8988T (cell line): Measurements from ENCODE around the gene NR2F1-AS1.

Source experiments
- DNase-seq: peaks from one replicate; pipeline ENCODE4 v3.0.0; 2011

The NR2F1-AS1 gene

DNA sequence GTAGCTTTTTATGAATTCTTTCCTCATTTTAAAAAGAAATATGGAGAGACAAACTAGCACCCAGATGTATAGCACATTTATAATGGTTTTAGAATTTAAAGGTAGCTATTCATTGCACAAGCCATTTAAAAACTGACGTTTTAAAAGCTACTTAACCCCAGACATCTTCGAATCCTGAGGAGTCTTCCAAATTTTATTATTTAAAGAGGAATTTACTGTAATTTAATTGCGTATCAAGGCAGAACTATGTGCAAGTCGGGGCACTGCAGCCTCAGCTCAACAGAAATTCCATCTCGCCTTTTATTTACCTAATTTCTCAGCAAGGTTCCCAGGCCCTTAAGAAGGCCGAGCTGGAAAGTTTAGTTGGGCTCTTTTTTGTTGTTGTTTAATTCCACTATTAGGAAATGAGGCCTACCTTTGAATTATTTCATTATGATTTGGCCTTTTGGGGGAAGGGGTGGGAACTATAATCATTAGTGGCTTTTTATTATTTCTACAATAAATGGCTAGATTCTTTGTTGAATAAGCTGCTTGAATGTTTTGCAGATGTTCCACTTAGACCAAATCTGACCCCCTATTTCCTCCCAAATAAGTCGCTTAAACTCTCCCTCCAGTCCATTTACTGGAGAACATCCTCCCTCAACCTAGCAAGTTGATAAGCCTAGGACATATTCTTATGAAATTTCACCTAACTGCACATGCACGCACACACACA, 22.2 kb upstream of the NR2F1-AS1 start:
- no peak for DNase-seq

DNA sequence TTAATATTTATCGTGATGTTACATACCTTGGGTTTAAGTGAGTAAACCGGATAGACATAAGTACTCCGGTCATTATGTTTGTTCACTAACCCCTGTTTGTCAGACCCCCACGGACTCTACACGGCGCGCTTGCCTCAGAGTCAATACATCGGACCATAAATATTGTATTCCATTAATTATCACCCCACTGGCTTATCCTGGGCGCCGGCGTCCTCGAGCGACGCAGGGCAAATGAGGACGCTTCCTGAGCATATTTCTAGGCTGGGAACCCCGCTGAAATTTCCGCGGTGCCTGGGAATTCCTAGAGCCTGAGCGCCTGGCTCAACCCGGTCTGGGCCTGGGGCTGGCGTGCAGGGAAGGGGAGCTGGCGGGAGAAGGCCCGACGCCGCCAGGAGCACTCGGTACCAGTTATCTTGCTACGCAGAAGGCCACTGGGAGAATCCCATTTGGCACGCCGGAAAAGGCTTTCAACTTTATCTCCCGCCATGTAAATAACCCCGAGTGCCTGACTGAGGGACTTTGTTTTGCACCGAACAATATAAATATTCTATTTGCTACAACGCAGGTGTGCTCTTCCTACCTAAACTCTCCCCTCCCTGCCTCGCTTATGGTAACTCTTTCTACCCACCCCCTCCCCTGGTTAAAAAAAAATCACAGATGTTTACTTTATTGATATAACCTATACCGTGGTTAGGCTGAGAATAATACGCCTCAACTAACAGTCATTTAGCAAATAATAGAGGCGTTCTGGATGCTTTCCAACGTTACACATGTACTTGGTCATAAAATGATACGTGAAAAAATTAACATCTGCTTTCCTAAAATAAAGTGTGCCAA, 21.4 kb upstream of the NR2F1-AS1 start:
- no peak for DNase-seq

DNA sequence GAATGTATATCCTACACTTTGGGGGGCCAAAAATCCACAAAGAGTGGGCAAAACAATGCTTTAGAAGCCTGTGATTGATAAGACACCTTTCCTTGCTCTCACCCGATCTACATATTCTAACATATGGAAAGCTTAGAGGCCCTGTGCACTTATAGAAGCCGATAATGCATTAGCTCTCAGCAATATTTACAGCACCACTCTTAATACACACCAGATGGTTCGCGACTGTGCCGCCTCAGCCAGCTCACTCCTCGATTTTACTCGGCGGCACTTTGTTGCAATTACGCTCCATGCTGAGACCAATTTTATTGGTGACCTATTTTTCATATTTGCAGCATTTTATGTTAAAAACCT, 20.8 kb upstream of the NR2F1-AS1 start:
- no peak for DNase-seq

DNA sequence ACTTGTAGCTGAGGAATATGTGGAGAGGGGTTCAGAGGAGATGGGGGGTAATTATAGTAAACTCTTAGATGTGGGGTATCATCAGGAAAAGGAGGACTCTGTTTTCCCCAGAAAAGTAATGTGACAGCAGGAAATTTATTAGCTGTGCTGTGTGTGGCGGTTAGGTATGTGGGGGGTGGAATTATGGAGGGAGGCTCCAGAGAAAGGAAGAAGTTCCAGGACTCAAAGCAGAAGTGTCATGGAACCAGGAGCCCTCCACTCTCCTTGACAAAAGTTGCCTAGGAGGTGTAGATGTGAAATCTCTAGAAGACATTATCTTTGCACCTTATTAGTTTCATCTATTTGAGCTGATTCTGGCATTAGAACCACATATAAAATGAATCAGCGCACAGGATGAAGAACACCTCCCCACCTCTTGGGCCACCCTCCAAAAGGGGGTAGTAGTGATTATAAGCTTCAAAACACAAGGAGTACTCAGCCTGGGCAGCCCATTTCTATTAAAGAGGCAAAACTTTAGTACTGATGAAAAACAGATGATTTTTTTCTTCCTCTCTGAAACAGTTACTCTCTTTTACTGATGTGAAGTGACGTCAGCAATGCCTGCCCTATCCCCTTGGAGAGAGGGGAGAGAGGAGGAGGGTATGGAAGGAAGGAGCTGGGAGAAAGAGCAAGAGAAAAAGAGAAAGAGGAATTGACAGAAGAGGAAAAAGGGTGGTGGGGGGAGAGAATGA, 20.2 kb upstream of the NR2F1-AS1 start:
- DNase-seq = no peak

DNA sequence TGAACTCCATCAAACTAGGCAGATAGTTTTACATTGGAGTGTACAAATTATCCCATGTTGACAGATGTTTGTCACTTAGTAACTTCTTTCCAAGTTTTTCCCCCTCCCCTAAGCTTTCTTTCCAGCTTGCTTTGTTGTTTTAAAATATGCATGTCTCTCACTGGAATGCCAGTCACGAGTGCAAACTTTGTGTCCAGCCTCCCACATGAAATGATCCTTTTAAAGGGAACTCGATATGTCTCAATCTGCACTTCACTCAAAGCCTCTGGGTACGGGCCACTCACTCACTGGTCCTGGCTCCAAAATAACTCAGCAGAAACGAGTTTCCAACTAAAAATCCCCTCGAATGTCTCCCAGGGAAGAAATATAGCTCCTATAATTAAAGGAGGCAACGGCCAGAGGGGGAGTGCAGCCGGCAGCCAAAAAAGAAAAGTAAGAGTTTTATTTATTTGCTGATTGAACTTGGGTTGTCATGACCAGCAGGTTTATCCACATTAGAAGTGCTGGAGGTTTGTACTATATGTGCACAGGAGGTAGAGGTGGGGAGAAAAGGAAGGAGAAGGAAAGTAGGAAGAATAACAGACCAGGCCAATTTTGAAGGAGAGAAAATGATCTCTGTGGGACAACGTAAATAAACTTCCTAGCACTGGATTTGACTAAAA, 19.5 kb upstream of the NR2F1-AS1 start:
- no peak for DNase-seq

DNA sequence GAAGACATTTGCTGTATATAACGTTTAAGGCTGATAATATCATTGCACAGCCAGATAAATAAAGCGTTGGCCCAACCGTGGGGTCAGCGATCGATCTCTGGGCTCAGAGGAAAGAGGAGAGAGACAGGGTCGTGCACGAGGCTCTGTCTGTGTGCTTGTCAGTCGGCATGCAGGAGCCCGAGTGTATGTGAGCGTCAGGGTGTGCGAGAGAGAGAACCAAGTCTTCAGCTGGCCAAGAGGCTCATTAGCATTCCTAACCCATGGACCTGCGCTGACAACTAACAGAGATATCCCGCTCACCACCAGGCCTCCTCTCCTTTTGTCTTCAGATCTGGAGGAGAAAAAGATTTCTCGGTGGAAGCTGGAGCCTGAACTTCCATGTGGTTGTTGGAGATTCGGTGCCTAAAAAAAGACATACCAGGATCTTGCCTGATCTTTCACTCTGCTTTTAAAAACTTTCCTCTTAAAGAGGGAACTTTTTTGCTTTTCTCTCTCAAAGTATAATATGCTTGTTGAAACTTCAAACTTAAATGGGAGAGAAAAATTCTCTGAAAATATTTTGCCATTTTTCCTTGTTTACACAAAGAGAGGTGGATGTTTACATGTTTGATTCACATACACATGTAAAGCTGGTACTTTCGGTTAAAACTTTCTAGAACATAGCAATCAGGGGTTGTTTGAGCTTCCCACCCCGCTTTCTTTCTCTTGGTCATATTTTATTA, 18.5 kb upstream of the NR2F1-AS1 start:
- DNase-seq = no peak

DNA sequence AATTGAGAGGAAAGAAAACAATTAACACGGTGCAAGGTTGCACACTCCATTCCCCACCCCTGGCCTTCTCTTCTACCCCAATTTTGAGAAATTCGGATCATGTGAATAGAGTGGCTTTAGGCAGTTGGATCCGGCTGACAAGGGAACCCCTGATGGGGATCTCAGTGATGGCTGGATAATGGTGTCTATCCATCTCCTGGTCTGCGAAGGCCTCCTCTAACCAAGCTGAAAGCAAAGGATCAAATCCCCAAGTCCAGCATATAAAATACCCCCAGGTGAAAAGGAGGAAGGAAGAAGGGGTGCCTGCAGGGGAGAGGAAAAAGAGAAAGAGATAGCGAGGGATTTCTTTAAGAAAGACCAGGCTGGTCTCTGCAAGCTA, 18.0 kb upstream of the NR2F1-AS1 start:
- no peak for DNase-seq

DNA sequence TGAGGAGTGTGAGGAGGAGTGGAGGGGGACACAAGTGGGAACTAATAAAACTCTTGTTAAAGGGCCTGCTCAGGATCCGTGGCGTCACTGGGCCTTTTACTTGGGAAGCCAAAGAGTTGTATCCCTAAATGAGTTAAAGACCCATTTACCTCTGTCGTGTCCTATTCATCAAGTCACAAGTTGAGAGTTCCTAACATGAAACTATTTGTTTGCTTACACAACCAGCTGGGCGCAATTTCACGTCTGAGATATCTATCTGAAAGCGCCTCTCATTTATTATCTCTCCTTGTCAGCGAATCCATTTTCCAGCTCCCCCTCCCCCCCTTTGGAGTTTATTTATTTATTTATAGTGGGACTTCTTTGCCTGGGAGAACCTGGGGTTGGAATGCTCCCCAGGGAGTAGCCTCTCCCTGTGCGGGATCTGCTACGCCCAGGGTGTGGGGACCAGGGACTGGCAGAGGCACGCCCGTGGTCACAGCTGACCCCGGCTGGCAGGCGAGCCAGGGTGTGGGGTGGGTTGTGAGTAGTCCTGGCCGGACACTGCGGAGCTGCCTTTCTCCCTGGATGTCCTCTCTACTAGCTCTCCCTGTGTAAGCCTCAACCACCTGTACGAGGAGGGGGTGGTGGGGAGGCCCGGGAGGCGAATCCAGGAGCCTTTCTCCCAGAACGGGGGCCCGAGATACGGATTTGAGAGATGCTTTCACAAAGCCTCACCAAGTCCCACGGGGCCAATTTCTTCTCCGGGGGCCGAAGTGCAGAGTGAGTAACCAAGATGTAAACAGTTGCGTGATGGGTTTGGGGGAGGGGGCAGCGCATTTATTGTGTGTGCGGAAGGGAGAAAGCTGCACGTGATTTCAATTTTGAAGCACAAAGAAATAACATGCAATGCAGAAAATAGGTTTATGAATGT, 17.3 kb upstream of the NR2F1-AS1 start:
- DNase-seq = no peak

DNA sequence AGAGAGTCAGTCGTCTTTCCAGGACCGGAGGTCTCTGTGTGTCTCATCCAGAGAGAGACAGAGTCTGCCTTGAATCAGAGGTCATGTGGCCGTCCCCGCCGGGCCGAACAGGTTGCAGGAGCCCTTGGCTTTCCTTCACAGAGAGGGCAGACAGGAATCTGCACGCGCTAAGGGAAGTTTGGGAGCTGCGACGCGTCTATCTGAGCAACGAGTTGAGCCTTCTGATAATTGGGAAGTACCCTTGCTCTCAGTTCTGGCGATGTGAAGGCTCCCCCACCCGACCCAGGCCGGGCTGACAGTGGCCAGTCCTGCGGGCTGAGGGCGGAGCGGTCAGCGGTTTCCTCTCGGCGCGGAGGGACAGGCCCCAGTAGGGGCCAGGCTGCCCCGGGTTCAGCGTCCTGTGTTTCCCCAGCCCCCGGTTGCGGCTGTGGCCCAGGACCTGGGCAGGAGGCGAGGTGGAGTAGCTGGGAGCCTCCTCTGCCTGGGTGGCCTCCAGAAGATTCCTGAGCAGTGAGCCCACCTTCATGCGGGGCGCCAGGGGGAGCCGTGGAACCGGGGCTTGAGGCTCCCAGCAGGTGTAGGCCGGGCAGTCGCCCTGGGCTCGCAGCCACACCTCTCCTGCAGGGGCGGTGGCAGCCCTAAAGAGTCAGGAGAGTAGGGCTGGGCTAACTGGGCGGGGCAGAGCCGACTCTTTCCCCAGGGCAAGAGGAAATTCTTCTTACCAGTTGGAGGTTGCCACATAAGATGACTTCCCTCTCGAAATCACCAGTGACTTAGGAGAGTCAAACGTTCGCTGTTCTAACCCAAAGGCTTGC, 15.9 kb upstream of the NR2F1-AS1 start:
- peak; percentile 48 for DNase-seq

DNA sequence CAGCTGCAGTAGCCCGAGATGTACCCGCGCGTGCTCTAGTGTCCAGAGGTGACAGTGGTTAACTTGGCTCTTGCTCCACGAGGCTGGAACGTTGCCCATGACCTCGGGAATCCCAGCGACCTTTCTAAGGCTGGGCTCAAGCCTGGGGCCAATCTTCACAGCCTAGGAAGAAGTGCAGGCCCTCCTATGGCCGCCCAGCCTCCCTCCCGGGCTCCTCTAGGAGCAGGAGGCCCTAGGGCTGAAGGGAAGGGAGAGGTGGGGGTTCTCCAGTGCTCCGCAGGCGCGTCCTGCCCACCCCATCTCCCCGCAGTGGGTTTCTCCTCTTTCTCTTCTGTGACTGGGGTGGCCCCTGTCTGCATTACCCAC, 15.3 kb upstream of the NR2F1-AS1 start:
- DNase-seq = no peak

DNA sequence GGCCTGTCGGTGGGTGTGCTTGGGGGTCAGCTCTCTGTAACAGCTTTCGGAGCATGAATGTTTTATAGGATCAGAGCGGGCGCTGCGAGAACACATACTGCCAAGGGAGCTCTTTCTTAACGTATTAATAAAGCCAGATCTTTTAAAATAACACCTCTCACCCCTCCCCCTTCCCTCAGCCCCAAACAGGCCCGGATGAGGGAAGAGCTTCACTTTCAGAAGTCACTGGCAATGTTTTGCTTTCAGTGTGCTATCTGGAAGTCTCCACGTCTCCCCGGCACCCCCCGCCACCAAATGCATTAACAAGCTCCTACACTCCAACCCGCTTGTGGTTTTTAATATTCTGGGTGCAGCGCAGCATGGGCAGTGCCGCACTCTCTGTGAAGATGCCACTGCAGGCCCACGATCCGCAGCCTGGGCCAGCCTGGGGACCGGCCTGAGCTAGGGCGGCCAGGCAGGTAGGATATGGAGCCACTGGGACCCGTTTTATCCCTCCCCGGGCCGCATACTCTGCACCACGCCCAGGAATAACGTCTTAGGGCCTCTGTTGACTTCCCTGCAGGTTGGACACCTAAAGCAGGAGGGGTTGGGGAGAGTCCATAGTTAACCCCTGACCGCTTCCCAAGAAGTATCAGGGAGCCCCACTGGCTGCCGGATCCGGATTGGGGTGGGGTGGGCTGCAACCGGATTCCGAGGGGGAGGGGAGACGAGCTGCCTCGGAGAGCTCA, 14.6 kb upstream of the NR2F1-AS1 start:
- DNase-seq = no peak

DNA sequence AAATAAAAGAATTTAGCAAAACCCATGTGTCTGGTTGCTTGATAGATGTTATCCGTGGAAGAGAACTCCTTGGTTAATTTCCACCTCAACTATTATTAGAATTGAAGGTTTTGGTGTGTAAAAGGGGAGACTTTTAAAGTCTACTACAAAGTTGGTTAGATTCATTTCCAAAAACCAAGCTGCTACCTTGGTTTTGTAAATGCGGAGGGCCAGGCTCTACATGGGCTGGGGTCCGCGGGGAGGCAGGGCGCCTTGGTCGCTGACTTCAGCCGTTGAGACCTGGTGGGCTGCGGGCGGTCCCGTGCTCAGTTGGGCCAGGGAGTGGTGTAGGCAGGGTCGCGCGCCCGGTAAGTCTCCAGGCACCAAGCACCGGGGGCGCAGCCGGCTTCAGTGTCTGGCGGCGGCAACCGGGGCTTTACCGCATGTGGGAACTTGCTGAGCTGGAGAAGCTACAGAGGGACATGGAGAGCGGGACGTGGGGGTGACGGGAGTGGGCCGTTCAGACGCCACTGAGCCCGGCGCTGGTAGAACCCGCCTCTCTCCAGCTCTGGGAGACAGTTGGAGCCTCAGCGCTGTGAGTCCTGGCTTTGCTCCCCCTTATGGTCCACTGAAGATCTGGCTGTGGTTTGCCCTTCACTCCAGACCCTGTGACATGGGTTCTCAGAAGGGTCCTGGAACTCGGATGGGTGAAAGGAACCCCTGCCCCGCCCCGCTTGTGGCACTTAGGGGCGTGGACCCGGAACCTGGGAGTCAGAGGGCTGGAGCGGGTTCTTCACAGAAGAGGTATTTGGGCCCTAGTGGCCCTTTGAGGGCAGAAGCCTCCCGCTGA, 13.8 kb upstream of the NR2F1-AS1 start:
- no peak for DNase-seq

DNA sequence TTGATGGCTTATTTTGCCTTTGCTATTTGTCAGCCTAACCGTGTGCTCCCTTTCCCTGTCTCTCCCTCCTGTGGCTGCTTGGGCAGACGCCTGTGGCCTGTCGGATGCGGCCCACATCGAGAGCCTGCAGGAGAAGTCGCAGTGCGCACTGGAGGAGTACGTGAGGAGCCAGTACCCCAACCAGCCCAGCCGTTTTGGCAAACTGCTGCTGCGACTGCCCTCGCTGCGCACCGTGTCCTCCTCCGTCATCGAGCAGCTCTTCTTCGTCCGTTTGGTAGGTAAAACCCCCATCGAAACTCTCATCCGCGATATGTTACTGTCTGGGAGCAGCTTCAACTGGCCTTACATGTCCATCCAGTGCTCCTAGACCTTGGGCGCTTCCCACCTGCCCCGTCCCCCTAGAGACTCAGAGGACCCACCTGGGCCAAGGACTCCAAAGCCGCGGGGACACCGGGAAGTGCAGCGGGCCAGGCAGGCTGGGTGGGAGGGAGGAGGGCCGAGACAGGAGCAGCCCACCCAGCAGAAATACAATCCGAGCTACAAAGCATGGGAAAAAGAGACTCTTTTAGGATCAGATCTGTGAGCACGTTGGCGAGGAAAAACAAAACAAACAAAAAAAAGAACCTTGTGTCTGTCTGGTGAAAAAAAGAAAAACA, 12.6 kb upstream of the NR2F1-AS1 start:
- DNase-seq = no peak

DNA sequence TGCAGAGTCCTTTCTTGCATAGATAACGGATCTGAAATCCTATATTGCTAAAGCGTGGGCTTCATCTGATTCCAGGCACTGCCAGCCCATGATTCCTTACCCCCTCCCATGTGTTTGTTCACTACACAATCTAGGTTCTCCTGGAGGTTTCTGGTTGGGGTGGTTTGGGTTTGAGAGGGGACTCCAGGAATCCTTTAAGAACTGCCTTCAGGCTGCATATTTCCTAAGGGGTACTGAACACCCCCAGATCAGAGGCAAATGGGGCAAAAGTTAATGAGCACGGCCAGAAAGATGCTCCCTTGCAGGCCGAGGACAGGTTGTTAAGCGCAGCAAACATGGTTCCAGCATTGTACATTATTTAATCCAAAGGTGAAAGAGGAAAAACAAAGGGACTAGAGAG, 11.9 kb upstream of the NR2F1-AS1 start:
- DNase-seq = no peak

DNA sequence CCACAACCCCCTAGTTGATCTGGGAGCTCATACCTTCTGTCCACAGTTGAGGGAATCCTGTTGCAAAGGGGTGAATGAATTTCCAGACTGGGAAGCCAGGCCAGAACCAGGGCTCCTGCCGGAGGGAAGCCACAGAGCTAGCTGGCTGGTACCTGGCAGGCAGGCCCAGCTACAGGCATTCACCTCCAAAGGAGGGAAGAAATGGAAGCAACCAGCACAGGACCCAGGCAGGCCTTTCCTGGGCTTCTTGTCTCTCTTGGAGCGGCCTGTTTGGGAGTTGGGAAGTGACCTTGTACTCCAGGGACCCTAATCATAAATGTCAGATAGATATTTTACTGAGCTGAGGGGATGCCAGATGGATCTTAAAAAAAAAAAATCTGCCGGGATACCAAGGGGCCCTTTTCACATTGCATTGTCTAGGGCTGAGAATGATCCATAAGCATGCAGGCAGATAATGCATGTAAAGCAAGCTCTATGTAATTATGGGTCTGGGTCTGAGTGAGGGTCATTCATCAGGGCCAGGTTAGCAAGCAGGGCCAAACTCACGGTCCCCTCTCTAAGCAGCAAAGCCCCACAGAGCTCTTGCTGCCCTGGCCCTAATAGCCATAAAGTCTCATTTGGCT, 10.4 kb upstream of the NR2F1-AS1 start:
- no peak for DNase-seq

DNA sequence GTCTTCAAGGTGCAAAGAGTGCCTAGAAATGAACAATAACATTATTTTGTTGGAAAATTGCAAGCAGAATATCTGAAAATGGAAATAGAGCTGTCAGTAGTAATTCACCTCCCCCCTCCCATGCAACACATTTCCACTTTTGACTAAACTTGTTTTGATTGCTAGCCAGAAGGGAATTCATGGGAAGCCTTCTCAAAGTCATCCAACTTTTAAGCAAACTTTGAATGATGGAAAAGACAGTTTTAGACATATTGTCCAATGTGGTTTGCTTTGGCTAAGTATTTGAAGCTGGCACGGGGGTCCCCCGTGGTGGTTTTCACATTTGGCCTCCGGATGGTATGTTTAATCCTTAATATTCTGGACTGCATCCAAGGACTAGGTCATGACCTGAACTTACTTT, 9.5 kb upstream of the NR2F1-AS1 start:
- no peak for DNase-seq

DNA sequence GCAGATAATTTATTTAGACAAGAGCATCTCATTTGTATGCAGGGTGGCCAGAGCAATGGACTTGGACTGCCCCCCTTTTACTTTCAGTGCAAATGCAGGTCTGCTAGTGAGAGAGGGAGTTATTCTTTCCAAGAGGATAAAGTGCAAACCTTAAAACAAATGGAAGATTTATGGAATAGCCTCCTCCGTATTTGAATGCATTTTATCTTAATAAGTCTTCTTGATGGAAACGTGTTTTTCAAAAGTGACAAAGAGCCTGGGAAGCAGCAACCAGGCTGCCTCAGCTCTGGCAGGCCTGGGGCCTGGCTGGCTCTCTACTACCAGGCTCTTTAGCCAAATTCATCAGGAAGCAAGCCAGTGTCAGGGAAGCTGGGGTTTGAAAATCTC, 8.8 kb upstream of the NR2F1-AS1 start:
- DNase-seq = no peak
